ENCODE data around the gene ALDH5A1. TPM values are rescaled to one million over a fixed set of nuclear protein-coding genes. Genes with fewer than 3 reads are reported as not detected.

Gene ALDH5A1
- total RNA-seq, 1 experiment from 2014 or later = 19.1 TPM

DNA sequence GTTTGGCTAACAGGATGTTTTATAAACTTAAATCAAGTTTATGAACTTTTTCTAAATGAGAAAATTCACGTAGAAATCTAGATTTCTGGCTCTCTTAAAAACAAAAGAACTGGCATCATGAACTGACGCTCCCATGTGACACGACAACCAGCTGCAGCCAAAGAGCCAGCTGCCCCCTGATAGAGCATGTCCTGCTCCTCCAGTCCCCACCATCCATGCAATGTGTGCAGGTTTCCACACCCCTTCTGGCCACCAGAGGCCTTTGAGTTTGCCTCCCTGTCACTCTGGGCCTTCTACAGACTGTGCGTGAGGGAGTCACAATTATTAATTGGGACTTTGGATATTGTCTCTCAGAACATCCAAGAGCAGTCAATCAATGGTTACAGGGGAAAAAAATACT is 3.8 kb upstream of the ALDH5A1 start:
- Histone ChIP-seq H3K27me3 (ENCODE audit: insufficient read depth, low read depth) (no peaks in the 10 kb centered on the region), H3F3A (ENCODE audit: insufficient read depth, low read depth) (peaks cover 24% of the 10 kb centered on the region), H3K79me2 (ENCODE audit: low read depth) (no peaks in the 10 kb centered on the region), H3K9me2 (ENCODE audit: insufficient read depth) (no peaks in the 10 kb centered on the region; the same call in 1 of the 2 replicates), H3K4me1 (replicated peaks; ENCODE audit: insufficient read depth) (peaks cover 32% of the 10 kb centered on the region), H3K36me3 (ENCODE audit: low read depth) (no peaks in the 10 kb centered on the region), H4K20me1 (ENCODE audit: insufficient read depth) (no peaks in the 10 kb centered on the region), H2AFZ (no peak overlapping the region), H3K27ac (no peak overlapping the region), H3K4me3 (no peak overlapping the region), H3K4me2 (no peak overlapping the region), H3K9me3 (ENCODE audit: insufficient read depth, low read depth) (no peaks in the 10 kb centered on the region)
- CTCF ChIA-PET = interaction anchor here (0.6 kb wide), 1 partner anchor 76 kb away, joined by 3 read pairs; no protein-coding TSS in a partner anchor
- BruUV-seq (replicated peaks) = no TSS peak
- TF ChIP-seq, protein P1, sequence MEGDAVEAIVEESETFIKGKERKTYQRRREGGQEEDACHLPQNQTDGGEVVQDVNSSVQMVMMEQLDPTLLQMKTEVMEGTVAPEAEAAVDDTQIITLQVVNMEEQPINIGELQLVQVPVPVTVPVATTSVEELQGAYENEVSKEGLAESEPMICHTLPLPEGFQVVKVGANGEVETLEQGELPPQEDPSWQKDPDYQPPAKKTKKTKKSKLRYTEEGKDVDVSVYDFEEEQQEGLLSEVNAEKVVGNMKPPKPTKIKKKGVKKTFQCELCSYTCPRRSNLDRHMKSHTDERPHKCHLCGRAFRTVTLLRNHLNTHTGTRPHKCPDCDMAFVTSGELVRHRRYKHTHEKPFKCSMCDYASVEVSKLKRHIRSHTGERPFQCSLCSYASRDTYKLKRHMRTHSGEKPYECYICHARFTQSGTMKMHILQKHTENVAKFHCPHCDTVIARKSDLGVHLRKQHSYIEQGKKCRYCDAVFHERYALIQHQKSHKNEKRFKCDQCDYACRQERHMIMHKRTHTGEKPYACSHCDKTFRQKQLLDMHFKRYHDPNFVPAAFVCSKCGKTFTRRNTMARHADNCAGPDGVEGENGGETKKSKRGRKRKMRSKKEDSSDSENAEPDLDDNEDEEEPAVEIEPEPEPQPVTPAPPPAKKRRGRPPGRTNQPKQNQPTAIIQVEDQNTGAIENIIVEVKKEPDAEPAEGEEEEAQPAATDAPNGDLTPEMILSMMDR (conservative IDR thresholded peaks at IDR 0.05) = no peak
- no peak for TF ChIP-seq EZH2 (IDR thresholded peaks at IDR 0.05; ENCODE audit: low read depth)
- DNase-seq = no peak
- POLR2A ChIA-PET (ENCODE audit: unreplicated experiment) = no interaction called here
- intact Hi-C loops (cut with micrococcal nuclease; ENCODE audit: unreplicated experiment) = no loop called here

DNA sequence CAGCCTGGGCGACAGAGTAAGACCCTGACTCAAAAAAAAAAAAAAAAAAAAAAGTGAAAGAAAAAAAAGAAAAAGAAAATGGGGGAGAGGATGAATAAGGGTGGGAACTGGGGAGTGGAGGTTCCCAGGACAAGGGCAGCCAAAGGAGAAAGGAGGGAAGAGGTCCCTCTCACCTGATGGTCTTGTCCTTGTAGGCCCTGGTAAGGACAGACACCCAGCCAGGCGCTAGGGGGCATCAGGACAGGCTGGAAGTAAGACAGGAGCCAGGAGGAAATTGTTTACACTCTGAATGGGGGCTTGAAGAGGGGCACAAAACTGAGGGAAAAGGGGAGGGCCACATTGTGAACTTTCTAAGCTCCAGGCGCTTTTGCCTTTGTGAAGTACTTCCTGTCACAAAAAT is 2.3 kb upstream of the ALDH5A1 start:
- H3K9me2 ChIP-seq (ENCODE audit: insufficient read depth) = no peaks in the 10 kb centered on the region; the same call in 1 of the 2 replicates
- CTCF ChIA-PET = interaction anchor here (0.6 kb wide), 1 partner anchor 229 kb away, joined by 4 read pairs; no protein-coding TSS in a partner anchor
- no peak overlapping the region for H2AFZ ChIP-seq
- DNase-seq = no peak
- POLR2A ChIA-PET (ENCODE audit: unreplicated experiment) = no interaction called here
- no peaks in the 10 kb centered on the region for H3K79me2 ChIP-seq (ENCODE audit: low read depth)
- no peak overlapping the region for H3K27ac ChIP-seq
- intact Hi-C loops (cut with micrococcal nuclease; ENCODE audit: unreplicated experiment) = no loop called here
- no peaks in the 10 kb centered on the region for H3K9me3 ChIP-seq (ENCODE audit: insufficient read depth, low read depth)
- no peak overlapping the region for H3K4me3 ChIP-seq
- no peaks in the 10 kb centered on the region for H4K20me1 ChIP-seq (ENCODE audit: insufficient read depth)
- H3K27me3 ChIP-seq (ENCODE audit: insufficient read depth, low read depth) = no peaks in the 10 kb centered on the region
- H3K36me3 ChIP-seq (ENCODE audit: low read depth) = no peaks in the 10 kb centered on the region
- no peak for TF ChIP-seq EZH2 (IDR thresholded peaks at IDR 0.05; ENCODE audit: low read depth)
- TF ChIP-seq, protein P1 (conservative IDR thresholded peaks at IDR 0.05) = no peak
- H3K4me2 ChIP-seq = no peak overlapping the region
- no TSS peak for BruUV-seq (replicated peaks)
- peaks cover 35% of the 10 kb centered on the region for H3K4me1 ChIP-seq (replicated peaks; ENCODE audit: insufficient read depth)
- peaks cover 29% of the 10 kb centered on the region for H3F3A ChIP-seq (ENCODE audit: insufficient read depth, low read depth)

DNA sequence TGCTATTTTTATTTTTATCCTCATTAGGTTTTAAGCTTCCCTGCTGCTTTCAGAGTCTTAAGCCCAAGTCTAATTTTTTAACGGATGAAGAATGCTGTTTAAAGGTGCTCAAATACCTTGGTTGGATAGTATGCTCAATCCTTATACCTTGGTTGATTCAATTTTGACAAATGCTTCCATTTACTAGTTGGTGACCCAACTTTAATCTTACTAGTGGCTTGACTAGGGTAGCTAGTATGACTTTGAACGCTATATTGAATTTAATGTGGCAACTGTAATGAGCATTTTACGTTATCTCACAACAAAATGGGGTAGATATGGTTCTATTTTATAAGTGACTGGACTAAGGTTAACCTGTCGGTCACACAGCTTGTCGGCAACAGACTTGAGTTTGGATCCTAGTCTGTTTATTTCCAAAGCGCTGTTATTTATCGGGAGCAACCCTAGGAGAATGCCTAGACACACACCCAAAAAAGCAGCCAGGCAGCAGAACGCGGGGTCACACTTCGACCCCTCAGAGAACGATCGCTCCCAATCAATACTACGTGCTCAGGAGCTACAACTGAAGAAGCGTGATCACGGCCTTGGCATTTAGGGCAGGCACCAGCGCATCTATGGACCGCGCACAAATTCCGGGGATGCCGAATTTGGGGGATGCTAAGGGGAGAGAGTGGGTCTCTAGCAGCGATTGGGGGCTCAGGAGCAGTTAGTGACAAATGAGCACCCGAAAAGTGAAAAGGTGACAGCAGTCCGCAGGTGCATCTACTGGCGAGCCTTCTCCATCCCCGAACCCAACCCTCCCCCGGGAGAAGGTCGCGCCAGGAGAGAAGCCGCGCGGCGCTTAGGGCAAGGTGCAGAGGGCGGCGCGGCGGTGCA is 586 bp upstream of the ALDH5A1 start:
- no peaks in the 10 kb centered on the region for H3K79me2 ChIP-seq (ENCODE audit: low read depth)
- ChIA-PET CTCF (interaction anchor here (1.0 kb wide), 1 partner anchor 27 kb away, joined by 10 read pairs; no protein-coding TSS in a partner anchor), POLR2A (ENCODE audit: unreplicated experiment) (no interaction called here)
- peak overlapping the region; percentile 97 for H3K4me2 ChIP-seq
- H3K4me3 ChIP-seq = peak overlapping the region; percentile 92
- intact Hi-C loops (cut with micrococcal nuclease; ENCODE audit: unreplicated experiment) = loop anchor here (2.0 kb wide), 1 partner anchor 65 kb away; no protein-coding TSS in a partner anchor
- peaks cover 28% of the 10 kb centered on the region for H3F3A ChIP-seq (ENCODE audit: insufficient read depth, low read depth)
- no peaks in the 10 kb centered on the region for H4K20me1 ChIP-seq (ENCODE audit: insufficient read depth)
- no peaks in the 10 kb centered on the region for H3K9me2 ChIP-seq (ENCODE audit: insufficient read depth)
- H3K36me3 ChIP-seq (ENCODE audit: low read depth) = no peaks in the 10 kb centered on the region
- no peak for TF ChIP-seq EZH2 (IDR thresholded peaks at IDR 0.05; ENCODE audit: low read depth)
- TF ChIP-seq, protein P1 (conservative IDR thresholded peaks at IDR 0.05) = no peak
- no peak for DNase-seq
- H3K27me3 ChIP-seq (ENCODE audit: insufficient read depth, low read depth) = no peaks in the 10 kb centered on the region
- H3K27ac ChIP-seq = no peak overlapping the region
- no TSS peak for BruUV-seq (replicated peaks)
- H3K4me1 ChIP-seq (replicated peaks; ENCODE audit: insufficient read depth) = peaks cover 34% of the 10 kb centered on the region
- no peaks in the 10 kb centered on the region for H3K9me3 ChIP-seq (ENCODE audit: insufficient read depth, low read depth)
- peak overlapping the region; percentile 97 for H2AFZ ChIP-seq
